H1 (cell line): ENCODE results near the gene STAT3. TPM values are rescaled to one million over a fixed set of nuclear protein-coding genes. Genes with fewer than 3 reads are reported as not detected.

ENCODE experiments used
- KDM5A ChIP-seq: fragments of 200-600 bp; IDR thresholded peaks from 2 replicates; pipeline ENCODE4 v1.7.1; 2012; ENCODE audit warnings: mild to moderate bottlenecking, low read length, inconsistent platforms, mixed read lengths
- SIN3A ChIP-seq, 2 experiments: IDR thresholded peaks in 1 of 2; conservative IDR thresholded peaks in 1 of 2; 2 replicates each; pipeline ENCODE4 v1.6.1; 2011 to 2012; ENCODE audit warnings: low read length in 2 of 2, improper control_type of control experiment in 1 of 2, low read depth in 1 of 2, mild to moderate bottlenecking in 1 of 2
- SP2 ChIP-seq: IDR thresholded peaks from 2 replicates; pipeline ENCODE4 v1.6.1; 2012; ENCODE audit warnings: mild to moderate bottlenecking, low read length, inconsistent platforms
- polyA plus RNA-seq, 7 experiments: library from polyadenylated mRNA; depleted of rRNA in 3 of 7; stranded (reverse) in 5 of 7; unstranded in 2 of 7; fragments of >200 nt in 5 of 7; fragments of 200-250 nt in 2 of 7; gene quantifications; 1 replicate in 5 of 7; 2 replicates in 1 of 7; 4 replicates in 1 of 7; pipeline versions ENCODE4 v1.2.1 to v1.2.3, GENCODE V29; 2011 to 2013; ENCODE audit warnings: missing spikeins in 2 of 7, mixed read lengths in 2 of 7
- total RNA-seq: library from RNA; stranded (reverse); fragmentation: NEBNext Ultra II Directional; extraction: Animal tissue kit (Norgen Biotek cat#: 25700); gene quantifications from 2 replicates; pipeline ENCODE4 v1.2.1, GENCODE V29; 2021
- TF ChIP-seq, protein P1 (sequence below): IDR thresholded peaks from 2 replicates; pipeline ENCODE4 v1.6.1; 2011; ENCODE audit warnings: low read length, improper control_type of control experiment
- TF ChIP-seq, protein P2 (sequence below): IDR thresholded peaks from 2 replicates; pipeline ENCODE4 v1.6.1; 2012; ENCODE audit warnings: inconsistent platforms

The STAT3 gene
- total and polyA plus RNA-seq, 2 of the 8 experiments (the other 6 are each of a cell fraction or from before 2014, with no cell fraction given) = 38.4 to 94.1 TPM

GRCh38 chr17:42423766-42424165 is 35.5 kb upstream of the STAT3 start (continued):
- no peak for TF ChIP-seq SIN3A (conservative IDR thresholded peaks at IDR 0.05 in 1 of 2, IDR thresholded peaks at IDR 0.05 in 1 of 2; ENCODE audit: low read depth in 1 of 2, low read length in 2 of 2)
- no peak for TF ChIP-seq KDM5A
- TF ChIP-seq, protein P1, sequence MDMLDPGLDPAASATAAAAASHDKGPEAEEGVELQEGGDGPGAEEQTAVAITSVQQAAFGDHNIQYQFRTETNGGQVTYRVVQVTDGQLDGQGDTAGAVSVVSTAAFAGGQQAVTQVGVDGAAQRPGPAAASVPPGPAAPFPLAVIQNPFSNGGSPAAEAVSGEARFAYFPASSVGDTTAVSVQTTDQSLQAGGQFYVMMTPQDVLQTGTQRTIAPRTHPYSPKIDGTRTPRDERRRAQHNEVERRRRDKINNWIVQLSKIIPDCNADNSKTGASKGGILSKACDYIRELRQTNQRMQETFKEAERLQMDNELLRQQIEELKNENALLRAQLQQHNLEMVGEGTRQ = no peak
- no peak for TF ChIP-seq SP2
- TF ChIP-seq, protein P2, sequence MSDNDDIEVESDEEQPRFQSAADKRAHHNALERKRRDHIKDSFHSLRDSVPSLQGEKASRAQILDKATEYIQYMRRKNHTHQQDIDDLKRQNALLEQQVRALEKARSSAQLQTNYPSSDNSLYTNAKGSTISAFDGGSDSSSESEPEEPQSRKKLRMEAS = no peak
